Measurements from ENCODE around the gene MCL1. TPM values are rescaled to one million over a fixed set of nuclear protein-coding genes. Genes with fewer than 3 reads are reported as not detected.

Gene MCL1
- polyA plus RNA-seq, 1 donor: 200 TPM

DNA sequence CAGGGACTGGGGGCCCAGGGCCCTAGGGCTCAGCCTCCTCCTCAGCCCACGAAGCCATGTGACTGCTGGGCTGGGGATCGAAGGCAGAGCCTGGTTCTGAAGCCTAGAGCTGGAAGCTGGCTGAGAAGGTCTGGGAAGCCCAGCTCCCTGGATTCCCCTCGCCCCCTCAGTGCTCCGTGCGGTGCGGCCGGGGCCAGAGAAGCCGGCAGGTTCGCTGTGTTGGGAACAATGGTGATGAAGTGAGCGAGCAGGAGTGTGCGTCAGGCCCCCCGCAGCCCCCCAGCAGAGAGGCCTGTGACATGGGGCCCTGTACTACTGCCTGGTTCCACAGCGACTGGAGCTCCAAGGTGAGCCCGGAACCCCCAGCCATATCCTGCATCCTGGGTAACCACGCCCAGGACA, 21.1 kb downstream of the MCL1 start:
- DNase-seq: no peak

DNA sequence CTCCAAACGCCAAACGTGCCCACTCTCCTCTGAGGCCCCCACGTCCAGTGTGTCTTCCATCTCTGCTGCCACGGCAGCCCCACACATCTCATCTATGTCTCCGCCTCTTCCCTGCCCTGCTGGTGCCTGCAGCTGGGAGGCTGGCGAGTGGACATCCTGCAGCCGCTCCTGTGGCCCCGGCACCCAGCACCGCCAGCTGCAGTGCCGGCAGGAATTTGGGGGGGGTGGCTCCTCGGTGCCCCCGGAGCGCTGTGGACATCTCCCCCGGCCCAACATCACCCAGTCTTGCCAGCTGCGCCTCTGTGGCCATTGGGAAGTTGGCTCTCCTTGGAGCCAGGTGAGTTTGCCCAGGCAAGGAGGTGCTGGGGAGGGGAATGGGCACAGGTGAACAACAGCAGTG, 21.6 kb downstream of the MCL1 start:
- DNase-seq: no peak

GRCh38 chr1:150557065-150557600, 22.3 kb downstream of the MCL1 start:
- no peak for DNase-seq

DNA sequence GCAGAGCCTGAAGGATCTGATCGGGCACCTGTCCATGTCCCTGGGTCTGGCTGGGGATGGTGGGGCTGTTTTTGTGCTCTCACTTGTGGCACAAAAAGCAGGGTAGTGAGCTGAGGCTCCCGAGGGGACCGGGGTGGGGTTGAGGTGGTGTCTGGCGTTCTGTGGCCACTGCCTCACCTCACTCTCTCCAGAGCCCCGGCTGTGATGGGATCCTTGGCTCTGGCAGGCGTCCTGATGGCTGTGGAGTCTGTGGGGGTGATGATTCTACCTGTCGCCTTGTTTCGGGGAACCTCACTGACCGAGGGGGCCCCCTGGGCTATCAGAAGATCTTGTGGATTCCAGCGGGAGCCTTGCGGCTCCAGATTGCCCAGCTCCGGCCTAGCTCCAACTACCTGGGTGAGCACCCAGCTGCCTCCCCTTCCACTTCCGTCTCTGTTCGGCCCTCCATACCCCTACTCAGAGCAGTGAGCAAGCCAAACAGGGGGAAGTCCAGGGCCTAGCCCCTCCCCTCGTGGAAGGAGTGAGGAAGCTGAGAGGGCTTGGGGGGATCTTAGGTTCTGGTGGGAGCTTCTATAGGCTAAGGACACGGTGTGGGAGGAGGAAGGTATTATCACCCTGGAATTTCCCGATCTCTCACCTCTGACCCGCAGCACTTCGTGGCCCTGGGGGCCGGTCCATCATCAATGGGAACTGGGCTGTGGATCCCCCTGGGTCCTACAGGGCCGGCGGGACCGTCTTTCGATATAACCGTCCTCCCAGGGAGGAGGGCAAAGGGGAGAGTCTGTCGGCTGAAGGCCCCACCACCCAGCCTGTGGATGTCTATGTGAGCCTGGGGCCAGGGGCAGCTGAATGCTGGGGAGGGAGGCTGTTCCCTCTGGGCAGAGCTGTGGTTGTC, 23.2 kb downstream of the MCL1 start:
- no peak for DNase-seq

DNA sequence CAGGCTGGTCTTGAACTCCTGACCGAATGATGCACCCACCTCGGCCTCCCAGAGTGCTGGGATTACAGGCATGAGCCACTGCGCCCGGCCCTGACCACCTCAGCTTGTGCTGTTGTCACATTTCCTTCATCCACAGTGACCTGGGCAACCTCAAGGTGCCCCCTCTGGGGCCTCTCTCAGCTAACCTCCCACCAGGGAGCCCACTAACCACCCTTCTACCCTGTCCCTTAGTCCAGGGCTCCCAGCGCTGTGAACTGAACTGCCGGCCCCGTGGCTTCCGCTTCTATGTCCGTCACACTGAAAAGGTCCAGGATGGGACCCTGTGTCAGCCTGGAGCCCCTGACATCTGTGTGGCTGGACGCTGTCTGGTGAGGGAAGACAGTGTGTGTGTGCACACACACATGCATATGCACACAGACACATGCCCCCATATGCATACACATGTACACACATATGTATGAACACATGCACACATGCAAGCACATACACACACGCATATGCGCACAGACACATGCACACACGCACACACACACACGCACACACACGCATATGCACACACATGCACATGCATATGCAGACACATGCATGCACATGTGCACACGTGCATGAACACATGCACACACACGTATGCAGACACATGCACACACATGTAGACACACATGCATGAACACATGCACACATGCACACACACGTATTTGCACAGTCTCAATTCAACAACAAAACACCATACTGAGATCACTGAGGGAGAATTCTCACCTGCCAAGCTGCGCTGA, 24.0 kb downstream of the MCL1 start:
- DNase-seq: no peak

GRCh38 chr1:150554086-150554452, 25.3 kb downstream of the MCL1 start:
- DNase-seq: no peak

DNA sequence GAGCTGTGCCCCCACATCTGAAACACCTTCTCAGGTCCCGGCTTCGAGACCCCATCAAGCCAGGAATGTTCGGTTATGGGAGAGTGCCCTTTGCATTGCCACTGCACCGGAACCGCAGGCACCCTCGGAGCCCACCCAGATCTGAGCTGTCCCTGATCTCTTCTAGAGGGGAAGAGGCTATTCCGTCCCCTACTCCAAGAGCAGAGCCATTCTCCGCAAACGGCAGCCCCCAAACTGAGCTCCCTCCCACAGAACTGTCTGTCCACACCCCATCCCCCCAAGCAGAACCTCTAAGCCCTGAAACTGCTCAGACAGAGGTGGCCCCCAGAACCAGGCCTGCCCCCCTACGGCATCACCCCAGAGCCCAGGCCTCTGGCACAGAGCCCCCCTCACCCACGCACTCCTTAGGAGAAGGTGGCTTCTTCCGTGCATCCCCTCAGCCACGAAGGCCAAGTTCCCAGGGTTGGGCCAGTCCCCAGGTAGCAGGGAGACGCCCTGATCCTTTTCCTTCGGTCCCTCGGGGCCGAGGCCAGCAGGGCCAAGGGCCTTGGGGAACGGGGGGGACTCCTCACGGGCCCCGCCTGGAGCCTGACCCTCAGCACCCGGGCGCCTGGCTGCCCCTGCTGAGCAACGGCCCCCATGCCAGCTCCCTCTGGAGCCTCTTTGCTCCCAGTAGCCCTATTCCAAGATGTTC, 25.9 kb downstream of the MCL1 start:
- no peak for DNase-seq

- DNase-seq: no peak
These were observed 26.5 kb downstream of the MCL1 start for GRCh38 chr1:150552911-150553289.

GRCh38 chr1:150552128-150552910, 27.1 kb downstream of the MCL1 start:
- peak; percentile 54 for DNase-seq

DNA sequence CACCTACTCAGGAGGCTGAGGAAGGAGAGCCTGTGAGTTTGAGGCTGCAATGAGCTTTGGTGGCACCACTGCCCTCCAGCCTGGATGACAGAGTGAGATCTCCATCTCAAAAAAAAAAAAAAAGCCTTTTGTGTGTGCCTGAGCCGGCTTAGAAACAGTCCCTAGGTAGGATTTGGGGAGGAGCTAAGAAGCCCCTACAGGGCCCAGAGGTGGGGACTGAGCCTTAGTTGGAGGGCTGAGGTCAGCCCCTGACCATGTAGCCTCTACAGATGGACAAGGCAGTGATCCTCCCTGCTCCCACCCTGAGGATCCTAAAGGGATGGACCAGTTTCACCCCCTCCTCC, 27.7 kb downstream of the MCL1 start:
- DNase-seq: no peak

GRCh38 chr1:150551051-150551783, 28.2 kb downstream of the MCL1 start:
- no peak for DNase-seq

DNA sequence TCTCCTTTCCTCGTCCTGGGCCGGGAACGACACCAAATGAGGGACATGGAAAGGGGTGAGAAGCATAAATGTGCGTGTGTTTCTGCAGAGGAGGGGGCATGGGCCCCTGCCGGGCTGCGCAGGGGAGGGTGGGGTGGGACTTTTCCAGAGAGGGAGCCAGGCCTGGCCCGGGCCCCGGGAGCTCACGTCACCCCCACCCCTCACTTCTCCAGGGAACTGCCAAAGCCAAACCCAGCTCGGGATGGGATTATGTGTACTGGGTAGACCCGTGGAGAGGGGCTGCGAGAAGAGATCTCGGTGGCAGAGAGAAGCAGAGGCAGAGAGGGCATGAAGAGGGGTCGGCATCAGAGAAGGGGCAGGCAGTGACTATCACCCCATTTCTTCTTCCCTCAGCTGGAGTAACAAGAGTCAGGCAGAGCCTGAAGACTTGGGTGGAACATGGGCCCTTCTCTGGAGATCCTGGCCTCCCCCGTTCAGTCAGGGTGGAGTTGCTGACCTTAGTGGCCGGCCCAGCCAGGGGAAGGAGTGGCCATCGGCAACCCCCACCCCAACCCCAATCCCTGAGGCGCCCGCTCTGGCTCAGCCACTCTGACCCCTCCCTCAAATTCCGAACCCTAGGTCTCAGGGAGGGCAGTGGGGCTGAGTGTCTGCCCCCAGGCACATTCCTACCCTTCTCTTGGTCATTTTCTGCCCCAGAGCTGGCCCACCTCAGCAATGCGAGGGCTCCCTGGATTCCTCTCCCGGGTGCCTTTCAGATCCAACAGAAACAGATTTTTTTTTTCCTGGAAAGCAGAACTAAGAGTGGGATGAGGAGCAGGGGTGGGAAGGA, 29.0 kb downstream of the MCL1 start:
- no peak for DNase-seq

GRCh38 chr1:150549496-150550221, 29.8 kb downstream of the MCL1 start:
- no peak for DNase-seq

DNA sequence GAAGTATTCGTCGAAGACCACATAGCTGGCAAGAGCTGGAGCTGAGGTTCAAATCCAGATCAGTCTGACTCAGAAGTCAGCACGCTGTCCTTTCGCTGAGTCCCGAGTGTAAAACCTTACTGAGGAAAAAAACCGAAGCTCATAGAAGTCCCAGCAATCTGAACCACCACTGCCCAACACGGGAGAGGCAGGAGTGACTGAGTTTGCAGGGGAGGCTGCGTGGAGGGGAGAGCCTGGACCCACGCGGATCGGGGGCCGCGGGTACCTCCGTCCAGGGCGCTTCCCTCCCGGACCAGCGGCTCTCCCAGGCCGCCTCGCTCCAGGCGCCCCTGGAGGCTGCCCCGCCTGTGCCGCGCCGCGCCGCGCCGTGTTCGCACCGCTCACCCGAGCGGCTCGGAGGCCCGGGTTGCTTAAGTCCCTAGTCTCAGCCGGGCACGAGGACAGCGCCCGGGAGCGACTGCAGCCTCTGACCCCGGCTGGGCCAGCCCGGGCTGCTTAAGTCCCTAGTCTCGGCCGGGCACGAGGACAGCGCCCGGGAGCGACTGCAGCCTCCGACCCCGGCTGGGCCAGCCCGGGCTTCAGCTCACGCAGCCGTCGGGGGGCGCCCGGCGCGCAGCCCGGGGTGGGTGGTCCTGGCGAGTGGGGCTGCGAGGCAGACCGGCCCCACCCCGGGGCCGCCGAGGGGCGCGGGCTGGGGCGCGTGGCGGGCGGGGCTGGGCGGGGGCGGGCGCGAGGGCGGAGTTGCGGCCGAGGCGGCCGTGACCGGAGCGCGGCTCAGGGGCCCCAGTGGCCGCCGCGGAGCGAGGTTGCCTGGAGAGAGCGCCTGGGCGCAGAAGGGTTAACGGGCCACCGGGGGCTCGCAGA, 30.5 kb downstream of the MCL1 start, which contains the start of gene ADAMTSL4:
Gene ADAMTSL4 (plus strand): TSS at position 777 of the 864 bp plus-strand sequence. CDS start 2,881 bp downstream, outside the sequence.
- peak; percentile 50 for DNase-seq

DNA sequence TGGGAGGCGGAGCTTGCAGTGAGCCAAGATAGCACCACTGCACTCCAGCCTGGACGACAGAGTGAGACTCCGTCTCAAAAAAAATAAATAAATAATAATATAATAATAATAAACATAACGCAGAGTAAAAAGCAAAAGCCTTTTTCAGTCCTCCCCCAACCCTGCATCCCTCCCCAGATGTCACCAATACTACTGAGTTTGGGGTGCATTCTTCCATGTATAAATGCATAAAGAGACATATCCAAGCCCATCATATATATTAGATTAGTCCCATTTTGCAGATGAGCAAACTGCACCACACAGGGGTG, 31.1 kb downstream of the MCL1 start:
- DNase-seq: no peak

DNA sequence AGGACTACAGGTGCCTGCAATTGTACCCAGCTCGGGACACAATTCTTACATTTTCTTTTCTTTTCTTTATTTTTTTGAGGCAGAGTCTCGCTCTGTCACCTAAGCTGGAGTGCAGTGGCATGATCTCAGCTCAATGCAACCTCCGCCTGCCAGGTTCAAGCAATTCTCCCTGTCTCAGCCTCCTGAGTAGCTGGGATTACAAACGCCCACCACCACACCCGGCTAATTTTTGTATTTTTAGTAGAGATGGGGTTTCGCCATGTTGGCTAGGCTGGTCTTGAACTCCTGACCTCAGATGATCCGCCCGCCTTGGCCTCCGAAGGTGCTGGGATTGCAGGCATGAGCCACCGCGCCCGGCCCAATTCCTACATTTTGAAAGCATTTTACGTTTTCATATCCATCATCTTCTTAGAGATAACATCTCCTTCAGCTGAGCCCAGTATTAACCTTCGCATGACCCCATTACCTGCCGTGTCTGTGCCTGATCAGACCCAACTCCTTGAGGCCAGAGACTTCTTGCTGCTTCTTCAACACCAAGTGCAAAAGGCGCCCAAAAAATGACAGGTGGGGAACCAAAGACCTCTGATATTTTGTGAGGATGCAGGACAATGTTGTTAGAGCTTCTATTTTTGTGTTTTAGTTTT, 33.0 kb downstream of the MCL1 start:
- no peak for DNase-seq

DNA sequence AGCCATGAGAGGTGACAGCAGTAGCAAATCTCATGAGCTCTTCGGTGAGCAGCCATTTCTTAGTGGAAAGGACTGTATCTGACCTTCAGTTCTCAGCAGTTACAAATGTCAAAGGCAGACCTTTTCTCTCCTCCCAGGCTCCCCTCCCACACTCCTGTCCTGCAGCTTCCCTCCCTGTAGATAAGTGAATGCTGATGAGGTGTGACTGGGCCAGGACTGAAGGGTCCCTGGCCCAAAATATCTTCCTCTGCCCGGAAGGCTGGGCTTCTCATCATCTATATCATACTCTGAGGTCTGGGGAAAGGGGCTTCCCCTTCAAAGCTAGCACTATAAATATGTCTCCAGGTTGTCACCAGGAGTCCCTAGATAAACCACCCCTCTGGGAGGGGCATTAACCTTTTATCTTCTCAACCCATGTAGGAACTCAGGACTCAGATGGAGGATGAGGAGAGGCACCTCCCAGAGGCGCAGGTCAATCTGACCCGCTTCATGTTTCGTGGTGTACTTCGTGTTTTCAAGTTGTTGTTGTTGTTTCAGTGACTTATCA, 33.9 kb downstream of the MCL1 start:
- no peak for DNase-seq

- DNase-seq: no peak
These were observed 35.2 kb downstream of the MCL1 start for GRCh38 chr1:150544204-150544603.
